ENCODE results near the gene LRMDA.
"Not testable (repeated sequence)": the region's sequence is repeated elsewhere in the genome, so short reads cannot be mapped to it uniquely, and the experiment has no call there.

Gene LRMDA

GRCh38 chr10:75617485-75618155, 186.2 kb downstream of the LRMDA start:
- DNase-seq, result no peak

DNA sequence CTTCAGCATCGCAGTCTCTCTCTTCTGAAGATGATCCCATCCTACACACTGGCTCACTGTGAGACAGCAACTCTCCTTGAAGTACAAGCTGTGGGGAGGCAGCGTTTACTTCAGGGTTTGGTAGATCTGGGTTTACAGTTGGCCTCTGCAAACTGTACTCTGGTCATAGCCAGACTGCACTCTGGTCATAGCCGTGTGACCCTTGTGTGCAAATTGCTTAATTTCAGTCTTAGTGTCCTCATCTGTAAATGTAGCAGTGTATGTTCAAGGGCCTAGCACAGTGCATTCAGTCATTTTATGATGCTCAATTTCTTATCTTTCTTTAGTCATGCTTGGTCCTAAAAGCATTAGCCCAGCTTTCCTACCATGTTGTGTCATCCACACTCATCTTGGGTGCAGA, 188.2 kb downstream of the LRMDA start:
- DNase-seq, result no peak

GRCh38 chr10:75620356-75620755, 188.9 kb downstream of the LRMDA start:
- no peak for DNase-seq

GRCh38 chr10:75621003-75621402, 189.6 kb downstream of the LRMDA start:
- not testable (repeated sequence) for DNase-seq

DNA sequence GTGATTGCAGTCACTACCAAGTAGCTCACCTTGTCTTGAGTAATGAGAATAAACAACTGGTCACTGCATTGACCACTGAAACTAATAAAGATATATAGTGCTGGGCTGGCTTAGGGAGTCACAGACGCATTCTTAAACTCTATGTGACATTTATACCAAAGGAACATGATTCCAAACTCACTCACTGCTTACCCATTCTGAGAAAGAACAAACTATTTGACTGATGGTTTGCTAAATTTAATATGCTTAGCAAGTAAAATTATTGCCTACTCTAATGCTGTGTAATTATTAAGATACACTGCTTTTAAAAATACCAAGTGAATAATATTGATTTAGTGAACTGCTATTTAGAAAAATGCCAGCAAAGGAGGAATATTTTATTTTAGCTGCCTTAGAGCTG, 191.1 kb downstream of the LRMDA start:
- DNase-seq, result no peak

GRCh38 chr10:75623310-75624093, 192.1 kb downstream of the LRMDA start:
- no peak for DNase-seq

DNA sequence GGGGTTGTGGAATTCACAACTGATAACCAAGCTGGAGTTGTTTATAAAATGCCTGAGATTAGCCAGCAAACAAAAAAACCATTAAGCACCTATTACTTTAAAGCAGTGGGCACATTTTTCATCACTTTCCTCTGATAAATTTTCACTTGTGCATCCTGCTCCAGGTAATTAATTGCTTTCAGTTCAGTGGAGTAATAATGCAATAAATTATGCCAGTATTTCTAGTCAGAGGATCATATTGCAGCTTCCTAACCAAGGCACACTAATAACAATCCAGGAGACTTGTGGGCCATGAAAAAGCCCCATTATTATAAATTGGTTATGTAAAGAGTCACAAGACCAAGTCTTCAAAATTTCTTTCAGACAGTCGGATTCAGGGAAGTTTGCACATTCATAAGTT, 193.2 kb downstream of the LRMDA start:
- no peak for DNase-seq

GRCh38 chr10:75630746-75631145, 199.3 kb downstream of the LRMDA start:
- no peak for DNase-seq

DNA sequence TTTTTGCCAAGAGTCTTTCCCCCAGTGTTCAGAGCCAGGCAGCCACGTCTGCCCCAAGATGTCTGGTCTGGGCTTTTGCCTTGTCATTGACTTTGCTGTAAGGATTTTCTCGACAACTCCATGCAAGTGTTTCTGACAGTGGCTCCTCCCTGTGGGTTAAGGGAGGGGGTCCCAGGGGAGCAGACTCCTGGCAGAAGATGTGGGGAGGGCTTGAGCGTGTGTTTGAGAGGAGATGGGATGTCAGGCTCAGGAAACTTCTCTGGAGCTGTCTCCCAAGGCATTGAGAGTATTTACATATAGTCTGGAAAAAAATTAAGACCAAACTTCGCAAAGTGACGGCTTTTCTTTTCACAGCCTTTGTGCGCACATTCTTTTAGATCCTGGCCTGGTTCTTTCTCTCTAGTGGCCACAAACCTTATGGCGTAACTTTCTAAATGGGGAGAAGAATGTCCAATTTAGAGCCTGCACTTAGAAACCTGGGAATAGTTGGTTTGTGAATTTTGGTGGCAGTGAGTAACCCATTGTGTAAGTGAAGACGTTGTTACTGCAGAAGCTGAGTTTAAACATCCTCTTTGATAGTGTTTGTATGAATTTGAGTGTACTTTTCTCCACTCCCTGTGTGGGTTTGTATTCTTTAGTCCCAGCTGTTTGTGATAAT, 201.5 kb downstream of the LRMDA start:
- no peak for DNase-seq

DNA sequence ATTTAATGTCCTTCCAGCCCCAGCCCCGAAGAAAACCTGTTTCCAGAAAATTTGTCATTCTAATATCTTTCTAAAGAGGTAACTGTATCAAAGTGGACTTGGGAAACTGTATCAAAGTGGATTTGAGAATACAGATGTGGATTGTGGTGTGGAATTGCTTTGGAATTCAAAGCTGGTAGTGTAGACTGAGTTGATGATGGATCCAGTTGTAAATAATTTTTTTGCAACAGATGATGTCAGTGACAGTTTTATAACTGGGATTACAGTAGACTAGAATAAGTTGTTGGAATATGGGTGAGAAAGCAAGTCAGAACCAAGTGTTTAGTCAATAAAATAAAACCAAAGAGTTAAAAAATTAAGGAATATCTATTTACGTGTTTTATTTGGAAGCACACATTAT, 202.1 kb downstream of the LRMDA start:
- DNase-seq, result no peak

DNA sequence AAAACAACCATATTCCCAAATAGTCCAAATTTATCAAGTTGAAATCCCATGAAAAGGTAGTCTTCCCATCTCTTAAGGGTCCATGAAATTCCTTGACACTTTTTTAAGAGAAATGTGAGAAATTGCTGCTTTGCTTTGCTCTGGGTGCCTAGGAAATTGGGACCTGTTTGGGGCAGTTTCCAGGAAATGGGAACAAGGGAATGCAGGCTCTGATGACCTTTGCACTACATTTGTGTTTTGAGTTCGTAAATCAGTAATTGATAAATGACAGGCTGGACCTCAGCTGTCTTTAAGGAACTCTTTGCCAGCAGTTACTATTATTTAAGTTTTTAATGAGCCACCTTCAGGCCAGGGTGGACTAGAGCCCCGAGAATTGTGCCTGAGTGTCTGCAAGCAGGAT, 203.5 kb downstream of the LRMDA start:
- no peak for DNase-seq

- DNase-seq, result no peak
Measured at GRCh38 chr10:75638752-75639151, 207.3 kb downstream of the LRMDA start.

DNA sequence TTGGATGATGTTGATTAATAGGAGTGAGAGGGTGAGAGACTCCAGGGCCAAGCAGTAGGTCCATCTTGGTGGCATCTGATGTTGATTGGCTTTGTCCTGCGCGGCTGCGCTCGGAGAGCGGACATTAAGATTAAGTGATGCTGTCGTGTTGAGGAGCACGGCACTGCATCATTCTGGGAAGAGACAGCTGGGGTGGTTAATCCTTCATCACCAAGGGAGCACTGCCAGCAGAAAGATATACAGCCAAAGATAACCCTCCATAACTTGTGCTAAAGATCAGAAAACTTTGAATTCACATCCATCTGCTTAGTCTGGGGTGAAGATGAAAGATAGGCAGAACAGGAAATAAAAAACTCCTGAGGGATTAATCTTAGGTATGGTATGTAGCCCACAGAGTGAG, 208.3 kb downstream of the LRMDA start:
- no peak for DNase-seq

DNA sequence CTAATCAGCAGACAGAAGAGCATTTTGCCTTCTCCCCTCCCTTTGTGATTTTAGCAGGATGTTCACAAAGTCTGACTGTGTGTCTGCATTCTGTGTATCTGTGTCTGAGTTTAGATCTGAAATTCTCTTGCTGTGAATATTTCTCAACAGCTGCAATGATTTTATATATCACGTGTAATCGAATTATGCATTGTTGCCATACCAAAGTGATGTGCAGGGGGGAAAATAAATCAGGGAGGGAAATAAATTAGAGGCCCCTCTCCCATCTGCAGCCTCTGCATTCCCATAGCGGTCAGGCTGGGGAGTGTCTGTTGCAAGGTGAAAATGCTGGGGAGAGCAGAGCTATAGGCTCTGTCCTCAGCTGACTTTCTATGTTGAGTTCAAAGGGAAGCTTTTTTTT, 209.0 kb downstream of the LRMDA start:
- no peak for DNase-seq

DNA sequence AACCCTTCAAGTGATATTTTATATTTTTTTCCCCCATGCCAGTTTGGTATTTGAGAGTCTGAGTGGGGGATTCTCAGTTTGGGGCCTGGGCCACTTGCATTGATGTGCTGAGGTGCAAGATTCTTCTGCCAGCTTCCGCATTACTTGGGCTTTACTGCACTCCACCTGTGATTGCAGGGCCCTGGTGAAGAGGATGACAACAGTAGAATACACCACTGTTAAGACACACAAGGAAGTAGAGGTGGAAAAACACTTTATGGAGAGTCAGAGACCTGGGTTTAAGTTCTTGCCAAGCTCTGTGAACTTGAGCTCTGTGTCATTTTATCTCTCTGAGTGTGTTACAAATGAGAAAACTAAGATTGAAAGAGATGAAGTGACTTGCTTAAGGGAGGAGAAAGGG, 209.4 kb downstream of the LRMDA start:
- no peak for DNase-seq

DNA sequence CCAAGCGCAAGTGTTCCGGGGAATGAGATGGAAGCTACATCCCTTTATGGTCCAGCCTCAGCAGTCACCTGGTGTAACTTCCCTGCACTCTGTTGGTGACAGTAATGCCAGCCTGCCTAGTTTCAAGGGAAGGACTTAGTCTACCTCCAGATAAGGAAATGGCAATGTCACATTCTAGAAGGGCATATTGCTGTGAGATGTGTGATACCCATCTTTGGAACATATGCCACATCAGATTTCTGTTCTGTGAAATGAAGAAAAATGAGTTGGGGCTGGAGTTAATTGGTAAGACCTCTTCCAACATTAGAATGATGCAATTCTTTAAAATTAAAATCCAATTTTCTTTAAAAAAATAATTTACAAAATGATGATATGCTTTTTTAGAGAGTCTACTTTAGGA, 212.0 kb downstream of the LRMDA start:
- no peak for DNase-seq

- no peak for DNase-seq
Measured at GRCh38 chr10:75643944-75644692, 212.7 kb downstream of the LRMDA start.

GRCh38 chr10:75645704-75646103, 214.3 kb downstream of the LRMDA start:
- DNase-seq, result no peak

DNA sequence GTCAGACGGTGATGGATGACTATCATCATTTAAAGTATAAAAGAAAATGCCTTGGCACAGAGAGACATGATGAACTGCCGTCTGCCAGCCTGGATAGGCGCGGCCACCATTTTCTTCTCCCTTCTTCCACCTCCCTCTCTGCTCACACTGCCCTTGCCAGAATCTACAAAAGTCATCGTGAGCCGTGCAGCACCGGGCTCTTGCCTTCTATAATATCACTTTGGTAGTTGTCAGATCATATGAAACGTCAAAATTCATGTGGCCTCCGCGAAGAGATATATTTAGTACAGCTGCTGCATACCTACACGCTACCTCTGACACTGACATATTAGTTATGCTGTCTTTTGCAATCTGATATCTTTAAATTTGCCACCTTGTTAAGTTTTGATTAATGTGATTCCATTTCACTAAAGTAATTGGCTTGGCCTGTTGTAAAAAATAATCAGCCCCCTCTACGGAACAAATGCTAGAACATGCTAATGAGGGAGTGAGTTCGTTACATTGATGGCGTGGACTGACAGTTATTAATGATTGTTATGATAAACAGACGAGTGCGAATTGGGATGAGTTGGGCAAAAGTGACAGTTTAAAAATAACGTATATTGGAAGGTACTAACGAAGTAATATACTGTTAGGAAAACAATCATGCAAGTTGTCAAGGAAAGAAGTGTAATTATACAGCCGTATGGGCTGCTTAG, 214.9 kb downstream of the LRMDA start:
- DNase-seq, result no peak

- DNase-seq, result no peak
Measured at GRCh38 chr10:75646916-75647315, 215.5 kb downstream of the LRMDA start.

DNA sequence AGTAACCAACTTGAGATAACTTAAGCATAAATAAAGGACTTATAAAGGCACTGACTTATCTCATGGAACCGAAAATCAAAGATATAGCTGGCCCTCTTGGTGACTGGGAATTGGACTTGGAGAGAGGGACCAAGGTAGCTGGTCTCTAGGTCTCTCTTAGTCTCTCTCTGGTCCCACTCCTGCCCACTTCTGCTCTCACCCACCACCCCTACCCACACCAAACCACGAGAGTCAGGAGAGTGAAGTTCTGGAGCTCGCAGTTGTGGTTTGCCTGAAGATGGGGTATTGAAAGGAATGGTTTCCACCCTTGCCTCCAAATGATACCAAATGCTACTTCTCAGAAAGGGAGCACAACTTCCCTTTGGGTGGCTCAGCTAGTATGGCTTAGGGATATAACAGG, 216.3 kb downstream of the LRMDA start:
- no peak for DNase-seq

GRCh38 chr10:75648351-75648750, 216.9 kb downstream of the LRMDA start:
- no peak for DNase-seq

- DNase-seq, result no peak
Measured at GRCh38 chr10:75648854-75649253, 217.4 kb downstream of the LRMDA start.
